Mammary epithelial cell (primary cell): ENCODE data around the gene PRPF19.
A peak's percentile ranks its signal among the peaks of the same experiment; 100 is the strongest.

Experiments
- CTCF ChIP-seq, 2 donors: IDR thresholded peaks in 1 of 2; conservative IDR thresholded peaks in 1 of 2; 2 replicates each; pipeline ENCODE4 v1.5.1; 2011 to 2012; ENCODE audit warnings: inconsistent platforms in 2 of 2, low read length in 2 of 2, mild to moderate bottlenecking in 2 of 2, control low read depth in 1 of 2, low read depth in 1 of 2; ENCODE audit not compliant: insufficient read depth in 1 of 2; ENCODE audit errors: extremely low read depth in 1 of 2
- EZH2 ChIP-seq: IDR thresholded peaks from 2 replicates; pipeline ENCODE4 v1.6.1; 2012; ENCODE audit warnings: low read length, inconsistent platforms, borderline replicate concordance

- peak in 1 of 2 donors; percentile 4 for TF ChIP-seq CTCF (conservative IDR thresholded peaks at IDR 0.05 in 1 of 2, IDR thresholded peaks at IDR 0.05 in 1 of 2; ENCODE audit: extremely low read depth in 1 of 2, insufficient read depth in 1 of 2, low read depth in 1 of 2, low read length in 2 of 2)
- TF ChIP-seq EZH2 = no peak
These were observed 17.9 kb upstream of the PRPF19 start, which contains the start of gene TMEM132A for GRCh38 chr11:60924110-60924905.
